Measurements from ENCODE around the gene MYMX.
A peak's percentile ranks its signal among the peaks of the same experiment; 100 is the strongest.

Gene MYMX

DNA sequence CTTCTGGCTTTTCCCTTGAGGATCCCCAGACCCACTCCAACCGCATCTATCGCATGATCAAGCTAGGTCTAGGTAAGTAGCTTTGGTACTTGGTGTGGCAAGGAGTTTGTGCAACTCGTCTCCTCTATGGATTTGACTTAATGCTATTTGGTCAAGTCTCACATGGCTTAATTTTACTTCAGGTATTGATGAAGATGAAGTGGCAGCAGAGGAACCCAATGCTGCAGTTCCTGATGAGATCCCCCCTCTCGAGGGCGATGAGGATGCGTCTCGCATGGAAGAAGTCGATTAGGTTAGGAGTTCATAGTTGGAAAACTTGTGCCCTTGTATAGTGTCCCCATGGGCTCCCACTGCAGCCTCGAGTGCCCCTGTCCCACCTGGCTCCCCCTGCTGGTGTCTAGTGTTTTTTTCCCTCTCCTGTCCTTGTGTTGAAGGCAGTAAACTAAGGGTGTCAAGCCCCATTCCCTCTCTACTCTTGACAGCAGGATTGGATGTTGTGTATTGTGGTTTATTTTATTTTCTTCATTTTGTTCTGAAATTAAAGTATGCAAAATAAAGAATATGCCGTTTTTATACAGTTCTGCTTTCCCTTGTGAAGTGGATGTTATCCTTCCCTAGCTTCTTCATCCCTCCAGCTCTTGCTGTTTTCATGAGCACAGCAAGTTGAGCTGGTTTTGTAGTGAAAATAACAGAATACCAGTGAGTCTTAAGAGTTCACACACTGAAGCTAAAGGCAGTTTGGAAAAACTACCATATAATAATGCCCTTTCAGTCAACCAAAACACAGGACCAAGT is 36.8 kb downstream of the MYMX start:
- DNase-seq: peak; percentile 68

DNA sequence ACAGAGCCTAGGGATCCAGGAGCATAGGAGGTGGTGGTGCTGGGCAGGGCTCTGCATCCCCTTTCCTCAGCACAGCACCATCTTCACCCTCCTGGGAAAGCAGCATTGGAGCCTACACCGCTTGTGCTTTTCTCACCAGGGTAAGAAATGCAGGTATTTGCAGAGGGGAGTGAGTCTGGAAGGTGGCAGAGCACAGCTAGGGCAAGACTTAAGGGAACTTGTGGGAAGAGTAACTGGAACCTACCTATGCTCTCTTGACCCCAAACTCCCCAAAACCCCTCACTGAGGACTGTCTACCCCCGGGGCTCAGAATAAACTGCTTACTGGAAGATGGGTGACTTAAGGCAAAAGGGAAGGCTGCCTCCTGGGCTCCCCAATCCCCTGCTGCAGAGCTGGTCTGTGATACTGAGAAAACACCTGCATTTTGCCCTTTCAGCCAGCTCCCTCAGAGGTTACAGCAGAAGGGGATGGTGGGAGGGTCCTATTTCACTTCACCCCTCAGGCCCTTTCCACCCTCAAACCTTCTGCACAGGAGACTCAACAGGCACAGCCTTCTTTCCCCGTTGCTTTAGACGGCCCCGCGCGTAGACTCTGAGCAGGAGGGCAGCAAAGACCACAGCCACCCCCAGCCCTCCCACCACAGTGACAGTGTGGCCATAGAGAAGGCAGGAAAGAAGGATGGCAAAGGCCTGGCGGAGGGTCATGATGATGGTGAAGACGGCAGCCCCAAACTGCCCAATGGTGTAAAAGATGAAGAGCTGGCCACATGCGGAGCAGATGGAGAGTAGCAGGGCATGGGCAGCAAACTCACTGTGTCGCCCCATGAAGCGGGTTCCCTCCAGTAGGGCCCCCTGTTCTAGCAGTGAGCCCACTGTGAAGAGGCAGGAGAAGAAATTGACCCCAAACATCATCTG is 37.7 kb downstream of the MYMX start:
- DNase-seq: no peak

DNA sequence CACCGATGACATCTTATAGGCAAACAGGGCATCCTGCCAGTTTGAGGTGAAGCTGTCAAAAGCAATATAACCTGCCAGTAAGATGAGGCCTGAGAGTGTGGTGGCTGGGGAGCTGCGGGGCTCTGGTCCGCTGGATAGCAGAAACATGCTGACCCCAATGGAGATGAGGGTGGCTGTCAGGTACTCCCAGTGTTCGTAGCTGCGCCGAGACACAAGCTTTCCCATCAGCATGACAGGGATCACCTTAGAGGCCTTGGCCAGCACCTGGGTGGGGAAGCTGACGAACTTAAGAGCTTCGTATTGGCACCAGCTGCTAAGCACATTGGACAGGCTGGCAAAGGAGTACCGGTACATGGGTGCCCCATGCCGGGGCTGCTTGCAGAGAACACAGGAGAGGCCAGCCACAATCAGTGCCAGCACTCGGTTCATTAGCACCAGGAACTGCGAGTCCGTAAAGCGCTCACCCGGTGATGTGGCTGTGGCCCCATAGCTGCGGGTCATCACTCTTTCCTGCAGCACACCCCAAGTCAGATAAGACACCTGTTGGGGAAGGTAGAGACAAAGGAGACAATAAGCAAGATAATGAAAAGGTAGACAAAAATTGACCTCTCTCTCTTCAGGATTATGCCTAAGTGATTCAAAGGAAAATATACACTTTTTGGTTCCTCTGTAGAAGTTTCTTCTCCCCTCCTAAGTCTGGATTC is 38.5 kb downstream of the MYMX start:
- no peak for DNase-seq

DNA sequence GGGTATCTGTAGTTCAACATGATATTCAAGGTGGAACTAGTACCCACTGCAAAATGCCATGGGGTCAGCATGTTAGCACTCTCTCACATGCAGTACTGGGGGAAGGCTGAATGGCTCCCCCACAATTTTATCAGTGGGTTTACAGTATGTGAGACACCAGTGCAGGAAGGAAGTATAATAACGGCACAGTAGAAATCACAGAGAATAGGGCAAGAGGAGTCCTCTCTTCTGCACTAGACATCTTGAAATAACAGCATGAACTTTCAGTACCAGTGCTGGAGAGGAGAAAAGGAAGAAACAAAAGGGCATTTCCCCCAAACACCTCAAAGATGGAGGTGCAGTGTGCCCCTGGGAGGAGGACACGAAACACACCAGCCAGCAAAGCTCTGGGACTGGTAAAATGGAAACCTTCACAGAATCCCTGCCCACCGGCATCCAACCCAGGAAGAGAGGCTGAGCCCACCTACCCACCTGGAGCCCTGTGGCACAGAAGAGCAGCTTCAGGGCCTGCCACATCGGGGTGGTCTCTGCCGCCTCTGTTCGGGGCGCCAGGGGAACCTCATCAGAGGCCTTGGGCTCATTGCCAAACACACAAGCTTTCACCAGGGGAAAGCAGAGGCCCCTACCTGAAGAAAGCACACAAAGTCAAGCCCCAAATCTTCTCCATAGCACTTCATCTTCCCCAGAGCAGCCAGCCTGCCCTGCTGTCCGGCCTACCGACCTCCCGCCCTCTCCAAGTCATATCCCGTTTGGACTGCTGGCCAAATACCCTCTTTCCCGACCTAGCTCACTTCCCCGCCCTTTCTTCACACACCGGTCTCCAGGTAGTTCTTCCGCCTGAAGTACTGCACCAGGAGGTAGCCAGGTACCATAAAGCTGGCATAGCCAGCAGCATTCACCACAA is 39.4 kb downstream of the MYMX start:
- peak; percentile 20 for DNase-seq

DNA sequence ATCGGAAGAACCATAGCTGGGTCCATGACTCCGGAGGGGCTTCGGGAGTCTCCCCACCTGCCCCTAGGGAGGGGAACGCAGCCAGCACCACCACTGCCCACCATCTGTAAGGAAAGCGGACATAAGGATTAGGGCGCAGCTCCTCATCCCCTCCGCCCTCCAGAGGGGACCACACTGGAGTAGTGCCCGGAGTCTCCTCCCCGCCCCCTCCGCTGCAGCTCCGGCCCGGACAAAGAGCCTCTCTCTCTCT is 40.0 kb downstream of the MYMX start:
- no peak for DNase-seq

DNA sequence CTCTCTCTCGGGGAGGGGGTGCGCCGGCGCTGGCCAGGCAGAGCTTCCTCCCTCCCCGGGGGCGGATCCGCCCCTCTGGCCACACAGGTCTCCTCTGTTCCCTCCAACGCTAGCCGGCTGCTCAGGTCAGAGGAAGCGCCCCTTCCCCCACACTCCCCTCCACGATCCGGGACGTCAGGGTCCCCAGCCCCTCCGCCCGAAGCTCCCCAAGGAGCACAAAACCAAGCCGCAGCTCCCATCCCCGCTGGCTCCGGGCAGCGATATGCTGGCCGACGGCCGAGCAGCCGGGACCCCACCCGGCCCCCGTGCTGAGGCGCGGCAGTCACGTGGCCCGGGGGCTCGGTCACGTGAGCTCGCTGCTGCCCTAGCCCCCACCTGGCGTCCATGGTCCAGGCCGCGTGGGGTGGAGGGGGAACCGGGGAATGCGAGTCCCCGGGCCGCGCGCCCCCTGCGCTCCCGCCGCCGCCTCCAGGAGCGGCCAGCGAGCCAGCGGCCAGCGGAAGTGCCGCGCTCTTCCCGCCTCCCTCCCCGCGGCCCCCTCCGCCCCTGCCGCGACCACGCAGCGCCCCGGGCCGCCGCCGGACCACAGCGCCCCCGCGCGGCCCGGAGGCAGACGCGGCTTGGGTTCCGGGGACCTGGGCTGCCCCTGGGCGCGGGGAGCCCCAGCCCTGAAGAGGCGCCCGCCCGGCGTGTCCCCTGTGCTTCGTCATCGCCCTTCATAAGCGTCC is 40.5 kb downstream of the MYMX start, which contains the start of gene SLC35B2:
Gene SLC35B2, minus strand, starts transcription at position 504 of the 728 bp plus-strand sequence. Its CDS starts 118 bp downstream, at position 386.
- peak; percentile 67 for DNase-seq

DNA sequence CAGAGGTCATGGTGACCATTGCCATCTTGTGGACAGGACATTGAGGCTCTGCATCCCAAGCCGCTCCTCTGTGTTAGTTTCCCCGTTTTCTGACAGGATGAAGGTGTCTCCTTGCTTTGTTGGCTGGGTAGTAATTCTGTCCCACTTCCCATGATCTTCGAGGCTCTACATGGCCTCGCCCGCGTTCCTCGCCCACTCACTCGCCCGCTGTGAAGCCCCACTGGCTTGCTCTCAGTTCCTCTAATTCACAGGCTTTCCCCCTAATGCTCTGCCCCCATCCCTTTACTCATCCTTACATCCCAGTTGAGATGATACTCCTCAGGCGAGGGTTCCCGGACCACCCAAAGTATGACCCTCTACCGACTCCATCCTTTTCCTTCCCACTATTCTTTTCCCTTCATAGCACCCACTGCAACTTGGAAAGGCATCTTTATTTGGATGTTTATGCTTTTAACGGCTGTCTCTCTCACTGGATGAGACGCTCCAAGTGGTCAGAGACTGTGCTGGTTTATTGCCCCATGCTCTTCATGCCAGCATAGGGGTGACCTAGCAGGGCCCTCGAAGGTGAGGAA is 41.1 kb downstream of the MYMX start:
- DNase-seq: no peak

DNA sequence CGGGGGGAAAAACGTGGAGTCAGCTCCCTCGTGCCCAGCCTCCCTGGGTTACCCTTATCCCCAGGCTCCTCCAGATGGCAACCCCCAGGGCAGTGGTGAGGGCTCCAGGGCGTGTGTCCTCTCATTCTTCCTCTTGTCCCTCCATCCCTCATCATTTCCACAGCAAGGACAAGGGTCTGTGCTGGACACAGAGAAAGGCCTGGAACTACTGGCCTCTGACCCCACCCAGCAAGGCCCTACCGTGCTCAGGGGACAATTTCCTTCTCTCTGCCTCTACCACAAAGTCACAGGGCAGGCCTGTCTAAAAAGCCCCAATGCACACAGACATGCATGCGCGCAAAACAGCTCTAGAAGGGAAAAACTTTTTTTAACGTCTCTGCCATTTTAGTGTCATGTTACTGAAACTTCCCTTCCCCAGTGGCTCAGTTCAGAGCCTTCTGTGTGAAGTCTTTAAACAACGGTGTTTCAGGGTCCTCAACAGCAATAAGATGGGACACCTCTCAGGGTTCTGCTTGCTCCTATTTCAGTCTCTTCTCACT is 41.7 kb downstream of the MYMX start:
- DNase-seq: no peak

DNA sequence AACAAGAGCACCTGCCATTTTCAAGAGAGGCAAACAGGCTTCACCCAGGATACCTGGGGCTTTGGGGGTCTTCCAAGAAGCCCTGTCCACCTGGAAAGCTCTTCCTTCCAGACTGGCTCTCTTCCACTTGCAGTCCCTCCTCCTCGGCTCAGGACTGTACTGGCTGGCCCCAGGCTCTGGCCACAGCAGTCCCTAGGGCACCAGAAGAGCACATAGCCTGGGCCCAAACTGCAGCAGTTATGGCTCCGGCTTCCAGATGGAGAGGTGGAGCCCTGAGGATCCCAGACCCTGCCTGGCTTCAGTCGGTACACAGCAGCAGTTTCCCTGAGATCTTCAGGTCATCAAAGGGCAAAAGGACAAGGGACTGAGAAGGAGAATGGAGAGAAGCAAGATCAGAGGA is 42.2 kb downstream of the MYMX start:
- no peak for DNase-seq

DNA sequence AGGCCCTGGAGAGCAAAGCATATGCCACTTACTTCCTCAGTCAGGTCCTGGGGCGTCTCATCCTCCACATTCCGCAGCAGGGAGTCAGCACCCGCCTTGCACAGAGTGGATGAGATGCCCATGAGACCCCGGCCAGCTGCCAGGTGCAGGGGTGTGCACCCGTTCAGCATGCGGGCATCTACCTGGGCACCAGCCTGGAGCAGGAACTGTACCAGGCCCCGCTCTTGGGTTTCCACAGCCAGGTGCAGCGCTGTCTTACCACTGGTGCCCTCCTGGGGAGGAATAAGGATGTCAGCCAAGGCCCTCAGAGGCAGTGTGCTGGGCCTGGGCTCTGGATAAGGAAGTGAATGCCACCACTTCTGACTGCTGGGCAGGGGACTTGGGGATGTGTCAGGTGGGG is 43.3 kb downstream of the MYMX start:
- no peak for DNase-seq

DNA sequence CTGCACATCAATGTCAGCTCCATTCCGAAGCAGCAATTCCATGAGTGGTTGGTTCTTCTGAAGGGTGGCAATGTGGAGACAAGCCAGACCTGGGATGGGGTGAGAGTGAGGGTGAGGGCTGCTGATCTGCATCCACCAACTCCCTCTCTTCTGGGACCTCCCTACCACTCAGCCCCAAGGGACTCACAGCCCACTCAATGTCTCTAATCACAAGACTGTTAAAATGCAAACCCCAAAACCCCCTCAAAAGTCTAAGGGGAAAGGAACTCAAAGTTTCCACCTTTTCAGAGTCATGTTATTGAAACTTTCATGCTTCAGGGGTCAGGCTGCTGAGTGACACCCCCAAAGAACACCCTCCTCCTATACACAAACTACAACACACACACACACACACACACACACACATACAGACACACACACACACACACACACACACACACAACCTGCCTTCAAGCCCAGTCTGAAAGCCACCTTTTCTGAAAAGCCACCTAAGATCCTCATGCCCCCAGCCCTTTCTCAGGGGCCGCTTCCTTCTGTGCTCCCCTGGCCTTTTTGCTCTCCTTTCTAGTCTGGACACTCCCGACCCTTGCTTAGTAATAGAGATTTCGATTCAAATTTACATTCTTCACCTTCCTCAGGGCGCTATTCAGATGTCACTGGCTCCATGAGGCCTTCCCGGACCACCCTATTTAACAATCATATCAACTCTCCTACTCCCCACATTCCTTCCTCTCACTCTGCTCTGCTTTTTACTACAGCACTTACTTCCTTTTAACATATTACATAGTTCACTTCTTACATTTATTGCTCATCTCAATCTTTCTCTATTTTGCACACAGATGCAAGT is 43.9 kb downstream of the MYMX start:
- DNase-seq: no peak

DNA sequence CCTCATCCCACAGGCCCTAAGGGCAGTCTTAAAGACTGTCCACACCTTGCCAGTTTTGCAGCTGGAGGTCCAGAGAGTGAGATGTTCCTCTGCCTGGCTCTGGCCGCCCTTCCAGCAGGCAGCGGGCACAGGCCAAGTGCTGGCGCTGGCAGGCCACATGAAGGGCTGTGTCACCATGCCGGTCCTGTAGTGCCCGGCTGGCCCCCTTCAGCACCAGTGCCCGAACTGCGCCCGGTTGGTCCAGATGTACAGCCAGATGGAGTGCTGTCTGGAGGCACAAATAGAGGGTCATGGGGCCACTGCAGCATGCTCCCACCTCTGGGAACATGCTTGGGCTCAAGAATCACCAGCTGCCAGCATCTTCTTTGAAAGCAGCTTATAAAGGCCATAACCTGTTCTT is 44.9 kb downstream of the MYMX start:
- no peak for DNase-seq

DNA sequence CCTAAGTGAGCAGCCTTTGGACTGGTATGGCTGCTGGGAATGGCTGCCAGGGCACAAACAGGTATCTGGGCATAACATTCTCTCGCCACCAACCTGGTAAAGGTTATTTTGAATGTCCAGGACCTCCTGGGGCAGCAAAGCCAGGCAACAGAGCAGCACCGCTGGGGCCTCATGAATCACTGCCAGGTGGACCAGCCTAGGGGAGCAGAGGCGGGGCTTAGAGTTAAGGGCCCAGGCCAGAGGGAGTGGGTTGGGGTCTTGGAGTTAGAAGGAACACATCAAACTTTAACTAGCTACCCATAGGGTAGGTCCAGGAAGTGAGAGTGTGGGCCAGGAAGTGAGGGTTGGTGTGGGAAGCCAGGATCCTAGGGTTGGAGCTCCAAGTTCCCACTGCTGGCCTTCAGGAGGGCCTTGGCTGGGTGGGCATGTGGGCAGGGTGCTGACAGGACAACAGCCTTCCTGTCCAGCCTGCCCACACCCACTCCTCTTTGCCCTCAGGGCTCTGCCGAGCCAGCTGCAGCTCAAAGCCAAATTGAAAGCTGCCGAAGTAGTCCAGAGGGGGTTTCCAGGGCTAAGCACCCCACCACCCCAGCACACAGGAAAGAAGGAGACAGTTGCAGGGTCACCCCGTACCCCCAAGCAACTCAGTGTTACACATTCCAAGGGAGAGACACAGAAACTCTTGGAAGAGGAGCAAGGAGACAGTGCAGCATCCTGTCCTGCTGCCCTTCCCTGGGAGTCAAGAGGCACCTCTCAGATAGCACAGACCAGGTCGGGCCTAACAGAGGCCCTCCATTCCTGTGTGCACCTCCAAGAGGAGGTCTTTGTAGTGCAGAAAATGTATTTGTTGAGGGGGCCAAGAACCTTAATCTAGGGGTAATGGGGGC is 46.0 kb downstream of the MYMX start:
- DNase-seq: no peak

DNA sequence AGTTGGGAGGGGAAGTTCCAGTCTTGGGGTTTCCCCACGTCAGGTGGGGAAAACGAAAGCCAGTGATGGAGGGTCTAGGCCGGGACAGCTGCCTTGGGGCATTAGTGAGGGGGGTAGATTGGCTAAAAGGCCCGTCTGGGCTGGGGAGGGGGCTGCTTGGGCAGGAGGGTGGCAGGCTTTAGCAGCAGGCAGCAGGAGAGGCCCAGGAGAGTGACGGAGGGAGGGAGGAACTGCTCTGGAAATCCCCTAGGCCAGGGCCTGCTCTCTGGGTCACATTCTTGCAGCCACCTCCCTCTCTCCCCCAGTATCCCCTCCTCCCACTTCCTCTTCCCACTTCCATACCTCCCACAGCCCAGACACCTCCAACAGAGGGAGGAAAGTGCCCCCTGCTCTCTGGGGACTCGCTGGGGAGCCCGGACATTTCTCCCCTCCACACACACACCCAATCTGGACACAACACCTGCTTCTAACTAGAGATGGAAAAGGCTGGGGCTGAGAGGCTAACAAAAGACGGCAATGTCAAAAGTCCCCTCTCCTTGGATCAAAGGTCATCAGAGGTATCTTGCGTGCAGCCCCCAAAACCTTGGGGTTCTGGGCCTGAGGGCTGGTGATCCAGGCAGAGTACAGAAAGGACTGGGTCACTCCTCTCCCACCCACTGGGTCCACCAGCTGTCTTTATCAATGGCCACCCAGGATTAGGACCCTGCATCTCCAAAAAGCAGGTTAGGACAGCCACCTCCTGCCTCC is 46.8 kb downstream of the MYMX start:
- peak; percentile 11 for DNase-seq

DNA sequence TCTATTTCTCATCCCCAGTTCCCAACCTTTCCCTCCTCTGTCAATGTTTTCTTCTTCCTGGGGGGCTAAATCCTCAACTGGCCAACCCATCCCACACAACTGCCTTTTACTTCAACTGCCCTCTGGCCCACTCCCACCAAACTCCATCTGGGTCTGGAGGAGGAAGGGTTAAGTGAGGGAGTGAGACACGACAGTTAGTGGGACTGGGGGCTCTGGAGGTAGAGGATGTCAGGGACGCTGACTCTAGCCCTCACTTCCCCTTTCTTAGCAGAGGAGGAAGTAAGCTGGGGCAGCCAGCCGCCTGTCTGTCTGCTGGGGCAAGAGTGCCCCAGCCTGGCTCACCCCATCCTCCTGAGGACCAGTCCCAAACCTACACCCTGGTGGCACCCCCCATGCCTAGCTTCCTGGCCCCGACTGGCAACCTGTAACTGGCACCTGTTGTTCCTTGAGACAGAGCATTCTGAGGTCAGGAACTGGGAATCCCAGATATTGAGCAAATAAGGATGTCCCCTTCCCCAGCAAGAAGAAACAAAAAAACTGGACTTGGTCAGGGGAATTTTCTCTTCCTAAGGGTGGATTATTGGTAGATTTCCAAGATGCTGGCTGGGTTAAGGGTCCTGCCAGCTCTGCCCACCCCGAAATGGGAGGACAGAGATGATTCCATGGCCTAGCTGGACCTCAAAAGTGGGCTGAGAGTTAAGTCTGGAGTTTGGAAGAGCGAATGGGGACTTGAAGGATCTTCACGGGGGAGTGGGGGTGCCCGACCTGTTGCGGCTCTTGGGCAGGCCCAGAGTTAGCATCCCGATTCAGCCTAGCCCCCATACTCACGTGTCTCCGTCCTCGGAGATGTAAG is 47.7 kb downstream of the MYMX start:
- DNase-seq: peak; percentile 51

DNA sequence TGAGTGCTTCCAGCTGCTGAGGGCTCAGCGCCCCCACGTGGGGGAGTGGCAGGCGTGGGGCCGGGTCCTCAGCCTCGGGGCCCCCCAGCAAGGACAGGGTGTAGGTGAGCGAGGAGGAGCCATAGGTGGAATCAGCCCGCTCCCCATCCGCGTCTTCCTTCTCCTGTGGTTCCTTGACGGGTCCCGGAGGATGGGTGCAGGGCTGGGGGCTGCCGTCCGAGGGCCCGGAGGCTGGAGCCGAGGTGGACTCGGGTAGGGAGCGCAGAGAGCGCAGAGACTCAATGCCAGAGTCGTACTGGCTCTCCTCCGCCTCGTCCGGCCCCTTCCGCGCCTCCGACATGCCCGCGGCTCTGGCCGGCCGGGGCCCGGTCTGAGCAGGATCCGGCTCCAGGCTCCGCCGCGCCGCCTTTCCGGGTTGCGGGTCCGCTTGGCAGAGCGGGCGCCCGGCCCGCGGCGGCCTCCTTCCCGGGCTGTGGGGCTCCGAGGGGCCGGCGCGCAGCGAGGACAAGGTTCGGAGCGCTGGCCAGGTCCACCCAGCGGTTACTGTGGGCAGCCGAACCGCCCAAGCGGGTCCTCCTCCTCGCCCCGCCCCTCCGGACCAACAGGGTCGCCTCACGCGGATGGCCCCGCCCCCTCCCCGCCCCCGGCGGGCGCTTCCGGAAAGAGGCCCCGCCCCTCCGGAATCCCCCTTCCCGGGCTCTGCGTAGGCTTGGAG is 48.4 kb downstream of the MYMX start, which contains the start of gene NFKBIE:
Gene NFKBIE, minus strand, starts transcription at position 545 of the 715 bp plus-strand sequence. Its CDS starts 205 bp downstream, at position 340.
- peak; percentile 93 for DNase-seq
